ENCODE results near the gene PGM2L1. TPM values are rescaled to one million over a fixed set of nuclear protein-coding genes. Genes with fewer than 3 reads are reported as not detected.
"Not testable (repeated sequence)": the region's sequence is repeated elsewhere in the genome, so short reads cannot be mapped to it uniquely, and the experiment has no call there.

PGM2L1 gene
- total RNA-seq, 2 donors from 2014 or later: 7.8 to 11.1 TPM

DNA sequence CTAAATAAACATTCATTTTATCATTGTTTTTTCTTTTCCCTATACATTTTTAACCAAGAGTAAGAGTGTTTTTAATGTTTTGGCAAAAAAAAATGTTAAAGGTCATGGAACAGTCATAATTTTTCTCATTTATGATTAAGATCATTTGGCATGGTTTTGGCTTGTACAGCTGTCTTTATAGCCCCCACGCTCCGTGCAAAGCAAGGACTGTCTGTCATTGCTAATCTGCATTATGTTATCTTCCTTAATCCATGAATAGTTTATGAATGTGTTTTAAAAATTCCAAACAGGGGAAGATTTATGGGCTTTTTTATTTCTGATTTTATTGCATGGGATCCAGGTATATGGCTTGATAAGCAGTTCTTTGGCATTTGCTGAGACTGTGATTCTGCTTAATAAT is 28.1 kb downstream of the PGM2L1 start:
- Histone ChIP-seq H3K4me3 (no peak overlapping the region), H3K9me3 (no peaks in the 10 kb centered on the region), H3K27me3 (no peaks in the 10 kb centered on the region), H3K4me1 (no peaks in the 10 kb centered on the region), H3K27ac (no peak overlapping the region), H3K36me3 (no peaks in the 10 kb centered on the region), H3K9ac (ENCODE audit: low read depth in 2 of 2, low read length in 2 of 2) (no peak overlapping the region)
- DNase-seq: no peak
- TF ChIP-seq, protein P1, sequence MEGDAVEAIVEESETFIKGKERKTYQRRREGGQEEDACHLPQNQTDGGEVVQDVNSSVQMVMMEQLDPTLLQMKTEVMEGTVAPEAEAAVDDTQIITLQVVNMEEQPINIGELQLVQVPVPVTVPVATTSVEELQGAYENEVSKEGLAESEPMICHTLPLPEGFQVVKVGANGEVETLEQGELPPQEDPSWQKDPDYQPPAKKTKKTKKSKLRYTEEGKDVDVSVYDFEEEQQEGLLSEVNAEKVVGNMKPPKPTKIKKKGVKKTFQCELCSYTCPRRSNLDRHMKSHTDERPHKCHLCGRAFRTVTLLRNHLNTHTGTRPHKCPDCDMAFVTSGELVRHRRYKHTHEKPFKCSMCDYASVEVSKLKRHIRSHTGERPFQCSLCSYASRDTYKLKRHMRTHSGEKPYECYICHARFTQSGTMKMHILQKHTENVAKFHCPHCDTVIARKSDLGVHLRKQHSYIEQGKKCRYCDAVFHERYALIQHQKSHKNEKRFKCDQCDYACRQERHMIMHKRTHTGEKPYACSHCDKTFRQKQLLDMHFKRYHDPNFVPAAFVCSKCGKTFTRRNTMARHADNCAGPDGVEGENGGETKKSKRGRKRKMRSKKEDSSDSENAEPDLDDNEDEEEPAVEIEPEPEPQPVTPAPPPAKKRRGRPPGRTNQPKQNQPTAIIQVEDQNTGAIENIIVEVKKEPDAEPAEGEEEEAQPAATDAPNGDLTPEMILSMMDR (IDR thresholded peaks at IDR 0.05): no peak
- intact Hi-C loops (cut with DNase I): no loop called here

DNA sequence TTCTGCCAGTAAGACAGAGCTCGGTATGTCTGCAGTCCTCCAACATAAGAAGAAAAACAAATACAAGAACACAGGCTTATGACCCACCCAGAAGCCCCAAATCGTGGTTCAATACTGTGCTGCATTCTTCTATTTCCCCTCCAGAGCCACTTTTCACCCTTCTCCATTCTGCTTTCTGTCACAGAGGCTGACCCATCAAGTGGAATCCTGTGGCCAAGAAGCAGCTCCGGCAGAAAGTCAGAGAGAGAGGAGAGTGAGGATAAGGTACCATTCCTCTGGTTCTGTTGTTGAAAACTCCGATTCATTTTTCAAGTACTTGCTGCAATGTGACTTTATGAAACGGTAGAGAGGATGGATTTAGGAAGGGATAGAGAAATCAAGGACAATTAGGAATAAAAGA is 30.4 kb downstream of the PGM2L1 start:
- Histone ChIP-seq H3K9ac (ENCODE audit: low read depth in 2 of 2, low read length in 2 of 2) (no peak overlapping the region), H3K9me3 (no peaks in the 10 kb centered on the region), H3K27ac (no peak overlapping the region), H3K36me3 (no peaks in the 10 kb centered on the region), H3K4me1 (no peaks in the 10 kb centered on the region), H3K4me3 (no peak overlapping the region), H3K27me3 (no peaks in the 10 kb centered on the region)
- no peak for DNase-seq
- TF ChIP-seq, protein P1 (IDR thresholded peaks at IDR 0.05): no peak
- intact Hi-C loops (cut with DNase I): no loop called here

DNA sequence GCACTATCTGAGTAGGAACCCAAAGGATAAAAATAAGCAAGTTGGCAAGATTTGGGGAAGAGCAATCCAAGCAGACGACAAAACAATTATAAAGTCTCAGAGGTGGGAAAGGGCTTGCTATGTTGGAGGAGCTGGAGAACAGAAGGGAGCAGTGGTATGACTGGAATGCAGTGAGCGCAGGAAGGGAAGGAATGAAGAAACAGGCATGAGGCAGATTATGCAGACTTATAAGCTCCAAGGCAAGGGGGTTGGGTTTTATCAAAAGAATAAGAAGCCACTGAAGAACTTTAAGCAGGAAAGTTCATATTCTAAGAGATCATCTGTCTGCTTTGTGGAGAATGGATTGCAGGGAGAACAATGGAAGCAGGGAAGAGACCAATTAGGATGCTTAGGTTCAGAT is 31.7 kb downstream of the PGM2L1 start:
- H3K27me3 ChIP-seq: no peaks in the 10 kb centered on the region
- H3K4me3 ChIP-seq: no peak overlapping the region
- no peak overlapping the region for H3K27ac ChIP-seq
- TF ChIP-seq, protein P1 (IDR thresholded peaks at IDR 0.05): no peak
- no peak overlapping the region for H3K9ac ChIP-seq (ENCODE audit: low read depth in 2 of 2, low read length in 2 of 2)
- H3K4me1 ChIP-seq: no peaks in the 10 kb centered on the region
- no peak for DNase-seq
- intact Hi-C loops (cut with DNase I): no loop called here
- H3K9me3 ChIP-seq: no peaks in the 10 kb centered on the region
- H3K36me3 ChIP-seq: no peaks in the 10 kb centered on the region

DNA sequence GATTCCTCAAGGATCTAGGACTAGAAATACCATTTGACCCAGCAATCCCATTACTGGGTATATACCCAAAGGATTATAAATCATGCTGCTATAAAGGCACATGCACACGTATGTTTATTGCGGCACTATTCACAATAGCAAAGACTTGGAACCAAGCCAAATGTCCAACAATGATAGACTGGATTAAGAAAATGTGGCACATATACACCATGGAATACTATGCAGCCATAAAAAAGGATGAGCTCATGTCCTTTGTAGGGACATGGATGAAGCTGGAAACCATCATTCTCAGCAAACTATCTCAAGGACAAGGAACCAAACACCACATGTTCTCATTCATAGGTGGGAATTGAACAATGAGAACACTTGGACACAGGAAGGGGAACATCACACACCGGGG is 32.4 kb downstream of the PGM2L1 start:
- H3K9ac ChIP-seq (ENCODE audit: low read depth in 2 of 2, low read length in 2 of 2); H3K4me1 ChIP-seq; H3K27ac ChIP-seq; H3K27me3 ChIP-seq; intact Hi-C loops (cut with DNase I); H3K4me3 ChIP-seq; H3K36me3 ChIP-seq; DNase-seq; H3K9me3 ChIP-seq: not testable (repeated sequence)

DNA sequence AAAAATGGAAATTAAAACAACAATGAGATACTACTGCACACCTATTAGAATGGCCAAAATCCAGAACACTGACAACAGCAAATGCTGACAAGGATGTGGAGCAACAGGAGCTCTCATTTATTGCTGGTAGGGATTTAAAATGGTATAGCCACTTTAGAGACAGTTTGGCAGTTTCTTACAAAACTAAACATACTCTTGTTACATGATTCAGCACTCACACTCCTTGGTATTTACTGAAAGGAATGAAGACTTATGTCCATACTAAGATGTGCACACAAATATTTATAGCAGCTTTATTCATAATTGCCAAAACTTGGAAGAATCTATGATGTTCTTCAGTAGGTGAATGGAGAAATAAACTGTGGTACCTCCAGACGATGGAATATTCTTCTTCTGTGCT is 40.8 kb downstream of the PGM2L1 start:
- no peaks in the 10 kb centered on the region for H3K27me3 ChIP-seq
- no peak overlapping the region for H3K27ac ChIP-seq
- H3K36me3 ChIP-seq: no peaks in the 10 kb centered on the region
- intact Hi-C loops (cut with DNase I): no loop called here
- H3K4me3 ChIP-seq: no peak overlapping the region
- H3K4me1 ChIP-seq: no peaks in the 10 kb centered on the region
- DNase-seq: no peak
- H3K9ac ChIP-seq (ENCODE audit: low read depth in 2 of 2, low read length in 2 of 2): no peak overlapping the region
- H3K9me3 ChIP-seq: no peaks in the 10 kb centered on the region
- TF ChIP-seq, protein P1 (IDR thresholded peaks at IDR 0.05): no peak

DNA sequence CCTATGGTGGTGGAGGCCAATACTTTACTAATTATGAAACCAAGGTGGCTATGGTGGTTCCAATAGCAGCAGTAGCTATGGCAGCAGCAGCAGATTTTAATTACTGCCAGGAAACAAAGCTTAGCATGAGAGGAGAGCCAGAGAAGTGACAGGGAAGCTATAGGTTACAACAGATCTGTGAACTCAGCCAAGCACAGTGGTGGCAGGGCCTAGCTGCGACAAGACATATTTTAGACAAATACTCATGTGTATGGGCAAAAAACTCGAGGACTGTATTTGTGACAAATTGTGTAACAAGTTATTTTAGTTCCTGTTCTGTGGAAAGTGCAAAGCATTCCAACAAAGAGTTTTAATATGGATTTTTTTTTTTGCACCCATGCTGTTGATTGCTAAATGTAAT is 42.6 kb downstream of the PGM2L1 start:
- Histone ChIP-seq H3K4me3 (no peak overlapping the region), H3K27ac (no peak overlapping the region)
- intact Hi-C loops (cut with DNase I): no loop called here

More for the DNA sequence above, 42.6 kb downstream of the PGM2L1 start:
- H3K27me3 ChIP-seq: no peaks in the 10 kb centered on the region
- no peaks in the 10 kb centered on the region for H3K36me3 ChIP-seq
- TF ChIP-seq, protein P1 (IDR thresholded peaks at IDR 0.05): no peak
- H3K4me1 ChIP-seq: no peaks in the 10 kb centered on the region
- no peak for DNase-seq
- no peak overlapping the region for H3K9ac ChIP-seq (ENCODE audit: low read depth in 2 of 2, low read length in 2 of 2)
- H3K9me3 ChIP-seq: no peaks in the 10 kb centered on the region
